IPS-15b (cell line): ENCODE data around the gene ZDHHC14.

Experiments
- H3K27me3 ChIP-seq: one replicate; pipeline ENCODE4 v1.6.1; 2013; ENCODE audit warnings: low read length; ENCODE audit not compliant: control insufficient read depth, insufficient read depth
- H3K36me3 ChIP-seq: one replicate; pipeline ENCODE4 v1.6.1; 2013; ENCODE audit warnings: low read length; ENCODE audit not compliant: control insufficient read depth, insufficient read depth
- H3K4me1 ChIP-seq: one replicate; pipeline ENCODE4 v1.6.1; 2013; ENCODE audit warnings: mild to moderate bottlenecking, low read length; ENCODE audit not compliant: control insufficient read depth, insufficient read depth
- H3K4me3 ChIP-seq: one replicate; pipeline ENCODE4 v1.5.1; 2013; ENCODE audit warnings: low read depth, low read length
- H3K9ac ChIP-seq: one replicate; pipeline ENCODE4 v1.6.1; 2013; ENCODE audit warnings: low read depth, mild to moderate bottlenecking, low read length
- H3K9me3 ChIP-seq: one replicate; pipeline ENCODE4 v1.6.1; 2013; ENCODE audit warnings: mild to moderate bottlenecking, low read length; ENCODE audit not compliant: control insufficient read depth, insufficient read depth

ZDHHC14 gene

DNA sequence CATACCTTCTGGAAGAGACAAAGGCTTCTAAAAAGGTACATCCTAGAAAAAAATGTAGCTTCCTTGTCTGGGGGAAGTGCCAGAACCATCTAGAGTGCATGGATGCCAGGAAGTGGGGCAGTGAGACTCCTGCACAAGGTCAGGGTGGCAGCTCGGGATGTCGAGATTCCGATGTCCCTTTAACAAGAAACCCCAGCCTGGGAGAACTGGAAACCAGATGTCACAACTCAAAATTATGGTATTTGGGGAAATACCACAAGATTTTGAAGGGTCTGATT, 168.4 kb downstream of the ZDHHC14 start:
- Histone ChIP-seq H3K36me3 (no peaks in the 10 kb centered on the region), H3K27me3 (peaks cover 5% of the 10 kb centered on the region), H3K9me3 (no peaks in the 10 kb centered on the region), H3K9ac (no peak overlapping the region), H3K4me1 (peaks cover 23% of the 10 kb centered on the region), H3K4me3 (no peak overlapping the region)

DNA sequence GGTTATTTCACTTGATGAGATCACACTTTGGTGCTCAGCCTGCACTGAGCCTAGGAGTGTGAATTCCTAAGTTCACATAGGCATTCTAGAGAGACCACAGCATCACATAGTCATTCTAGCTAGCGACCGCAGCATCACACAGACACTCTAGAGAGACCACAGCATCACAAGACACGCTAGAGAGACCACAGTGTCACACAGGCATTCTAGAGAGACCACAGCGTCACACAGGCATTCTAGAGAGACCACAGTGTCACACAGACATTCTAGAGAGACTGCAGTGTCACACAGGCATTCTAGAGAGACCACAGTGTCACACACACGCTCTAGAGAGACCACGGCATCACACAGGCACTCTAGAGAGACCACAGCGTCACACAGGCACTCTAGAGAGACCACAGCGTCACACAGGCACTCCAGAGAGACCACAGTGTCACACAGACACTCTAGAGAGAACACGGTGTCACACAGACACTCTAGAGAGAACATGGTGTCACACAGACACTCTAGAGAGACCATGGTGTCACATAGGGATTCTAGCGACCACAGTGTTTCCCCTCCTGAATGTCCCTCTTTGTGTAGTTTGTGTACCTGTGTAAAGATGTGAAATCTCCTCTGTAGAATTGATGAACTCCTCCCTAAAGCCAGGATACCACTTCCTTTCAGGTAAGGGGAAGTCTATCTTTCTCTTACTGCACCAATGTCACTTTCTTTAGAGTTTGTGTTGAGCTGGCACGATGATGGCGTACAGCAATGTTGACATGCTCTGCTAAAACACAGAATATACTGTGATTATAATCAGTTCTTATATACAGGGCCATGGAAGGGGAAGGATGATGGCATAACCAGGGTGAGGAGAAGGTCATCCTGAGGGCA, 169.4 kb downstream of the ZDHHC14 start:
- Histone ChIP-seq H3K9ac (no peak overlapping the region), H3K36me3 (no peaks in the 10 kb centered on the region), H3K4me3 (no peak overlapping the region), H3K9me3 (no peaks in the 10 kb centered on the region), H3K27me3 (peaks cover 5% of the 10 kb centered on the region), H3K4me1 (peaks cover 23% of the 10 kb centered on the region)

GRCh38 chr6:157551041-157551832, 170.2 kb downstream of the ZDHHC14 start:
- Histone ChIP-seq H3K36me3 (no peaks in the 10 kb centered on the region), H3K9ac (no peak overlapping the region), H3K27me3 (peaks cover 5% of the 10 kb centered on the region), H3K4me1 (peaks cover 23% of the 10 kb centered on the region), H3K9me3 (no peaks in the 10 kb centered on the region), H3K4me3 (no peak overlapping the region)

DNA sequence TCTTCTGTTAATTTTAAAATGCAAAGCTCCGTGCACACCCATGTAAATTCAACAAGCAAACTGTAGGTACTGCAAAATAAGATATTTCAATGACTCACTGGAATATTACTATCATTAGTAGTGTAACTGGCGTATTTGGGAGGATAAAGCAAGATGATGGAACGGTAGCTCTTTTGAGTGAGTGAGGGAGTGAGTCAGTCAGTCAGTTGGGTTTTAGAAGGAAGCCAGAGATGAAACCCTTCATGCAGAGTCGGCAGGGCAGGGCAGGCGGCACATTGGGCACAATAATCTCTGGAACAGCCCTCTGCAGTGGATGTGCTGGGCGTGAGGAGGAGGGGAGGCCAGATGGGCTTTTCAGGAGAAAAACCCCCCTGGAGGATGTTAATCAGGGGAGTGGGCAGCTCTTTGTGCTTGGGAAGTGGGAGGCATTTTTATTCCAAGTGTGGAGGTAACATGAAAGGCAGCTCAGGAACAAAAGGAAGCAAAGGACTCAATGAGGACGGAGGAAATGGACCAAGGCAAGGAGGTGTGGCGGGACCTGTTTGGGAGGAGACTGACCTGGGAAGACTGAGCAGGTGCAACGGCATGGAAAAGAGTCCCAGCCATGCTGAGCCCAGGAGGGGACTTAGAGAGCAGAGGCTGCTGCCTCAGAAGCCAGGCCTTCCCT, 171.2 kb downstream of the ZDHHC14 start:
- Histone ChIP-seq H3K4me1 (peaks cover 23% of the 10 kb centered on the region), H3K9me3 (no peaks in the 10 kb centered on the region), H3K27me3 (peaks cover 5% of the 10 kb centered on the region), H3K4me3 (no peak overlapping the region), H3K9ac (no peak overlapping the region), H3K36me3 (no peaks in the 10 kb centered on the region)

- Histone ChIP-seq H3K4me3 (no peak overlapping the region), H3K36me3 (no peaks in the 10 kb centered on the region), H3K9me3 (no peaks in the 10 kb centered on the region), H3K9ac (no peak overlapping the region), H3K4me1 (peaks cover 23% of the 10 kb centered on the region), H3K27me3 (peaks cover 5% of the 10 kb centered on the region)
Observed at GRCh38 chr6:157552820-157553485, 172.0 kb downstream of the ZDHHC14 start.

GRCh38 chr6:157554747-157555146, 173.8 kb downstream of the ZDHHC14 start:
- H3K4me3 ChIP-seq = no peak overlapping the region
- no peaks in the 10 kb centered on the region for H3K27me3 ChIP-seq
- no peaks in the 10 kb centered on the region for H3K36me3 ChIP-seq
- no peaks in the 10 kb centered on the region for H3K9me3 ChIP-seq
- H3K9ac ChIP-seq = no peak overlapping the region
- H3K4me1 ChIP-seq = peaks cover 23% of the 10 kb centered on the region

DNA sequence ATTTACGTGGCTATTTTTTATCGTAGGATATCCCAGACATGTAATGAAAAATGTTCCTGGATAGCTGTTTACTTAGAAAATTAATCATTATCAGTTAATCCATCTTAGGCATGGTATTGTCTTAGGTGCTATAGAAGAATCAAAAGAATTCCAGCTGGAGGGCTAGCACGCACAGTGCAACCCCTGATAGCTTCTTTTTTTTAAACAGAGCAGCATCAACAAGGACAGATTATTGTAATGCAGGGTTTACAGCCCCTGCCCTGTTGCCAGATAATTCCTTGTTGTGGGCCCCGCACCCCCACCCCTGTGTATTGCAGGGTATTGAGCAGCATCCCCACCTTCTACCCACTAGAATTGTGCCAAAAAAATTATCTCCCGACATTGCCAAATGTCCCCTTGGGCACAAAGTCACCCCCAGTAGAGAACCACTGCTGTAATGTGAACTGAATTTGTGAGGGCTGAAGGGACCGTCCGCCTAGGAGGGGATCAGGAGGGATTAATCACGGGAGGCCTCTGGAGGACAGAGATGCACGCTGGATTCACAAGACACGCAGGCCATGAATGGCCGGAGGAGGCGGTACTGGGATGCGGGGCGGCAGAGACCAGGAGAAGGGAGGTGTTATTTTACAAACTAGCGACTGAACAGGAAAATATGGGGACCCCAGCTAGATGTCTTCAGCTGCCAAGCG, 174.6 kb downstream of the ZDHHC14 start:
- no peaks in the 10 kb centered on the region for H3K9me3 ChIP-seq
- H3K36me3 ChIP-seq = no peaks in the 10 kb centered on the region
- no peak overlapping the region for H3K9ac ChIP-seq
- no peaks in the 10 kb centered on the region for H3K27me3 ChIP-seq
- H3K4me3 ChIP-seq = no peak overlapping the region
- H3K4me1 ChIP-seq = peaks cover 23% of the 10 kb centered on the region

DNA sequence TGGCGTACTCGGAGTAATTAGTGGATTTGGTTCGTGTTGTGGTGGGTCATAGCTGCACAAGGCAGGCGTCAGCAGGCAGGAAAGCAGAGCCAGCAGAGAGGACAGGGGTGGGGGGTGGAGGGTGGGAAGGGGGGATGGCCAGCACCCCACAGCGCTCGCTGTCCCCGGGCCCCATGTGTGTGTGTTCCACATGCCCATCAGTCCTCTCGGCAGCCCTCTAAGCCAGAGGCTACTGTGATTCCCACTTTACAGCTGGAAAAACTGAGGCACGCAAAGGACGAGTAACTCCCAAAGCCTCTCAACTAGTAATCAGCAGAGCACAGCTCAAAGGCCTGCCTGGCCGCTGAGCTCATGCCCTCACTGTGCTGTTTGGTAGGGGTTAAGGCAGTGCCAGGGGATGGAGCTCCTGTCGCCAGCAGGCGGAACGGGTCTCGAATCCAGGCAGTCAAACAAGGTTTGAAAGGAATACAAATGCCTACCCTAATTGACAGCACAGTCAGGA, 175.2 kb downstream of the ZDHHC14 start:
- H3K4me1 ChIP-seq = peaks cover 20% of the 10 kb centered on the region
- no peaks in the 10 kb centered on the region for H3K9me3 ChIP-seq
- no peaks in the 10 kb centered on the region for H3K27me3 ChIP-seq
- H3K4me3 ChIP-seq = no peak overlapping the region
- H3K36me3 ChIP-seq = no peaks in the 10 kb centered on the region
- H3K9ac ChIP-seq = no peak overlapping the region

DNA sequence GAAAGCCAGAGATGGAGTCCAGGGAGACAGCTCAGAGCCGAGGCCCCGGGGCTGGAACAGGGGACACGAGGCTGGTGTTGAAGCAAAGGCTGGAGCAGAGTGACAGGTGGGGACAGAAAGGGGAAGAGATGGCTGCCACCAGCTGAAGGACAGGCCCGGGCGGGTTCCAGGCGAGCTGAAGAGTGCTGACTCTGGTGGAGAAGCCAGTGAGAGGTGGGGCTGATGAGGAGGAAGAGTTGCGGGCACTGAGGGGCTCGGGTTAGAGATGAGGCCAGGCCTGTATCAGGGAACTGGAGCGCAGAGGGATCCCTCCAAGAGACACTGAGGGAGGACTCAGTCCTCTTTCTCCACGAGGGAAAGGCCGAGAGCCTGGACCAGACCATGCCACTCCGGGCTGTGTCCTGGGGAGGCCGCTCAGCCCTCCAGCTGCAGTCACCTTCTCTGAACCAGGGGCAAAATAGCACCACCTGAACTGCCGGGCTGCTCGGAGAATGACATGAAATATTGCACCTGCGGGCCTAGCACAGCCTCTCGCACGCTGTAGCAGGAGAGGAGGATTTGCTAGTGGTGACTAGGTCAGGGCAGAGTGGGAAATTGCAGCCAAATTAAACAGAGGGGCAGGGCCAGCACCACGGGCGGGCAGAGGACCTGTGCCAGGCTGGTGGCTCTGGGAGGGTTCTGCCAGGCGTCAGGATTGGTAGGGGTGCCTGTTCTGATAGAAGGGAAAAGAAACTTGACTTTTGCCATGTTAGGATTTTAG, 175.9 kb downstream of the ZDHHC14 start:
- Histone ChIP-seq H3K27me3 (no peaks in the 10 kb centered on the region), H3K4me3 (no peak overlapping the region), H3K36me3 (no peaks in the 10 kb centered on the region), H3K9me3 (no peaks in the 10 kb centered on the region), H3K4me1 (peaks cover 14% of the 10 kb centered on the region), H3K9ac (no peak overlapping the region)

DNA sequence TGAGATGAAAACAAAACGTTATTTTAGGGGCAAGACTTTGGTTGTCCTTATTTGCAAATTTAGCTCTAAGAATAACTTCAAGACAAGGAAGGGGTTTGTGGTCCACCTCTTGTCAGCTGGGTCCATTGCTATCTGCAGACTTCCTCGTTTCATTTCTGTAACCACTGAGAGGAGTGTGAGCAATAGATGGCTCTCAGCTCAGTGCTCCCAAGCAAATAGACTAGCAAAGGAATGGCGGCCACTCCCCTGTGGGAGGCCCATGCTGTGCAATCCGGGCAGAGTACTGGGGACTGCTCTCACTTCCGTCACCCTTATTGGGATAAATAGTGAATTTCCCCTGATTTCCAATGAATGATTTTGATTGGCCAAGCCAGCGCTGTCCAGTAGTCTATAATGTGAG, 176.6 kb downstream of the ZDHHC14 start:
- Histone ChIP-seq H3K36me3 (no peaks in the 10 kb centered on the region), H3K9me3 (no peaks in the 10 kb centered on the region), H3K4me3 (no peak overlapping the region), H3K4me1 (peaks cover 11% of the 10 kb centered on the region), H3K27me3 (no peaks in the 10 kb centered on the region), H3K9ac (no peak overlapping the region)
